AG09309 (cell line): ENCODE results near the gene SWAP70.

Experiments
- DNase-seq: peaks from one replicate; pipeline ENCODE4 v3.0.0-alpha.2; 2010; ENCODE audit warnings: low read depth
- H3K4me3 ChIP-seq: 2 replicates; pipeline ENCODE4 v1.5.1; 2011; ENCODE audit warnings: mild to moderate bottlenecking, low read depth, low read length, moderate library complexity; ENCODE audit not compliant: control insufficient read depth
- CTCF ChIP-seq: IDR thresholded peaks from 2 replicates; pipeline ENCODE4 v1.5.1; 2011; ENCODE audit warnings: mild to moderate bottlenecking, low read depth, low read length, inconsistent platforms; ENCODE audit not compliant: insufficient read depth, control insufficient read depth; ENCODE audit errors: missing control alignments

The SWAP70 gene

GRCh38 chr11:9777525-9777924, 113.6 kb downstream of the SWAP70 start:
- DNase-seq: no peak
- no peak for TF ChIP-seq CTCF
- H3K4me3 ChIP-seq: no peak overlapping the region

DNA sequence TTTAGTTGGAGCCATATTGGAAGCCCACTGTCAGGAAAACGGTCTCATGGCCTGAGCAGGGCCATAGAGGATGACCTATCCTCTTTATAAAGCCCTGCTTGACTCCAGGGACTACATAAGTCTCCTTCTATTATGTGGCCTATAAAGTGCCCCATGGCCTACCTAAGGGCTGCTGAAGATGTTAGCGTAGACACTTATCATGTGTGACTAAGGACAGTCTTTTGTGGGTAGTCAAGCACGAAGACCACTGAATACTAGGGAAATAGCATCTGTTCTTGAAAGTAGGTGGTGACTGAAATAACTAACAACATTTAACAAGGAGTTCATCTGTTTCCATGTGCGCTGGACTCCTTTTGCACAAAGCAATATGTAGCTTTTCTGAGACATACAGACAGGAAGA, 117.1 kb downstream of the SWAP70 start:
- no peak overlapping the region for H3K4me3 ChIP-seq
- no peak for DNase-seq
- TF ChIP-seq CTCF: no peak

- DNase-seq: no peak
- no peak for TF ChIP-seq CTCF
- no peak overlapping the region for H3K4me3 ChIP-seq
These were observed 120.1 kb downstream of the SWAP70 start for GRCh38 chr11:9783986-9784385.

DNA sequence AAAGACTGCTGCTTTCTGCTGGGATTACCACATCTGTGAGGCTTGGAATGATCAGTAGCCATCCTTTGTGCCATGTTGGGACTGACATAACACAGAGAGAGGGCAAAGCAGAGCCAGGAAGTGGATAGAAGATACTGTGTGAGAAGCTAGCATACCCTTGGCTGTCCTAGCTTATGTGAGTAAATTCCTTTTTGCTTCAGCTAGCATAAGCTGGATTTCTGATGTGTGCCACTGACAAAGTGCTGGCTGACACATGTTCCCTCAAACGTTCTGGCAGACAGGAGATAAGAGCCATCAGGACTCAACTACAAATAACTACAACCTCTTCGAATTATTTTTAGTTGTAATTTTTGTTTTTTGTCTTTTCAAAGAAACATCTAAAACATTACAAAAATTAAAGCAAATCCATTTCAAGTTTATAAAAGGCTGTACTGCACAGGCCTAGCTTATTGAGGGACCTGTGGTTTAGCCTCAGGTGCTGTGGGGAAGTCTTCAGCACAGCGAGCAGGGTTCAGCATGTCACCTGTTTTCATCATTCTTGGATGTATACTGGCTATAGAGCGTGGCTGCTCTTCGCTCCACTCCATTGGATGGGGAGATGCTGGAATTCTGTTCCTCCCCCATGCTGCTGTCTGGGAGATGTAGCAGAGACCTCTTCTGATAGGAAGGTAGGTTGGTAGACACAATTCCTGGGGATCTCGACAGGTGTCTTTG, 120.9 kb downstream of the SWAP70 start:
- no peak overlapping the region for H3K4me3 ChIP-seq
- no peak for TF ChIP-seq CTCF
- DNase-seq: no peak

DNA sequence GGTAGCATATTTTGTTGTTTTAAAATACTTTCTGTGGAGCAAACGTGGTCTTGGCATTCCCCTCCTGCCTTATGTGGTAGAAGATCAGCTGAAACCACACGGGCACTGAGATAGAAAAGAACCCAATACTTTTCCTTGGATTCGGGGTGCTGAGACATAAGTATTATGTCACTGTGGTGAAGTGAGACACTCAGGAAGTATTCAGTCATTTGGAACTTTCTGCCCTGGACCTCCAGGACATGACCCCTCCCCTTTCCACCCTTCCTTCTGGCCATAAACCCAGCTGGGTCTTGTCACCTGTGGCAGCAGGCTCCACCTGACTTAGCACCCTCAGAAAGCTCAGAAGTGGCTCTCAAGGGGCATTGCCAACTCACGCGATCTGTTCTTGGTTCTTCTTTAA, 123.4 kb downstream of the SWAP70 start:
- TF ChIP-seq CTCF: no peak

DNA sequence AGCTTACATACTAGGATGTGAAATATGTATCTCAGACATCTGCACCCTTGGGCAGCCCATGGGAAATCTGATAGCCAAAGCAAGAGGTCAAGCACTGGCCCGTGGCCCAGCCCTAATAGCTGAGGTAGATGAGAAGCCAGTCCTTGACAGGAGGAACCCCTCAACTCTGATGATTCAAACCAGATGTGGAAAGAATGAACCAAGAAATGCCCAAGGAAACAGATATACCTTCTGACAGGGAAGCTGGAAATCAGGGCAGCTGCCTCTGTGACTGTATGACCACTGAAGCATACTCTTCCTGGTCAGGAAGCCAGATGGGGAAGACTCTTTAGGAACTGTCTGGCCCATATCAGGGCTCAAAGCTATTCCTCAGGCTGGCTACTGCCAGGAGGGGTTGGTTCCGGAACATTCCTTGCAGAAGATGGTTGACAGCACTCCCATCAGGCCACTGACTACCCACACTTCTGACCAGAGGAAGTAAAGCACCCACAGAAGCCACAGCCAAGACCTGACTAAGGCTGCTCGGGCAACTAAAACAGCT, 124.2 kb downstream of the SWAP70 start:
- no peak overlapping the region for H3K4me3 ChIP-seq
- TF ChIP-seq CTCF: no peak
- peak; percentile 97 for DNase-seq

More for the DNA sequence above, 123.4 kb downstream of the SWAP70 start:
- DNase-seq: no peak
- no peak overlapping the region for H3K4me3 ChIP-seq

- DNase-seq: no peak
- TF ChIP-seq CTCF: no peak
- no peak overlapping the region for H3K4me3 ChIP-seq
These were observed 126.0 kb downstream of the SWAP70 start for GRCh38 chr11:9789910-9790309.
